Testis (tissue), 3 donors: ENCODE measurements around the gene ARHGAP26. TPM values are rescaled to one million over a fixed set of nuclear protein-coding genes. Genes with fewer than 3 reads are reported as not detected.
A peak's percentile ranks its signal among the peaks of the same experiment; 100 is the strongest.

ENCODE experiments used
- DNase-seq: peaks from one replicate; pipeline ENCODE4 v3.0.0-alpha.2; 2019
- H3K27ac ChIP-seq, 2 donors: fragments of 200-600 bp; sonication (generic); one replicate each; pipeline ENCODE4 v1.5.1; 2019
- H3K27me3 ChIP-seq: fragments of 200-600 bp; sonication (generic); one replicate; pipeline ENCODE4 v1.5.1; 2019
- H3K36me3 ChIP-seq: fragments of 200-600 bp; sonication (generic); one replicate; pipeline ENCODE4 v1.5.1; 2017; ENCODE audit warnings: low read depth; ENCODE audit errors: missing control alignments
- H3K4me1 ChIP-seq: fragments of 200-600 bp; sonication (generic); one replicate; pipeline ENCODE4 v1.5.1; 2019
- H3K4me3 ChIP-seq, 2 donors: fragments of 200-600 bp; sonication (generic); one replicate each; pipeline ENCODE4 v1.5.1; 2017 to 2019
- H3K9me3 ChIP-seq: fragments of 200-600 bp; sonication (generic); one replicate; pipeline ENCODE4 v1.5.1; 2017
- POLR2A ChIP-seq: fragments of 450-650 bp; IDR thresholded peaks from one replicate; pipeline ENCODE4 v1.6.1; 2017; ENCODE audit warnings: antibody characterized with exemption, mild to moderate bottlenecking, moderate library complexity
- WGBS, 2 donors: methylation state at CpG; one replicate each; pipeline ENCODE4 v1.1.5; 2018; 5-methylcytosine and 5-hydroxymethylcytosine counted together
- intact Hi-C: fragments of 100-400 bp; cut with DNase I; formaldehyde crosslinking; loops from one replicate; pipeline ENCODE4 v1.15.1; 2023; ENCODE audit warnings: low total_unique reads
- polyA plus RNA-seq: library from polyadenylated mRNA; stranded (reverse); fragments of 350-450 nt; fragmentation: Illumina TruSeq; extraction: RNeasy Lipid Tissue Mini Kit (QIAGEN cat#74804); gene quantifications from one replicate; pipeline ENCODE4 v1.2.3, GENCODE V29; 2014; ENCODE audit warnings: low read depth, low replicate concordance; ENCODE audit not compliant: insufficient read depth
- total RNA-seq, 2 donors: library from RNA; depleted of rRNA; stranded (reverse); fragments of >200 nt; gene quantifications; one replicate each; pipeline ENCODE4 v1.2.3, GENCODE V29; 2016
- TF ChIP-seq, protein P1 (sequence below), 3 experiments: fragments of 450-650 bp in 2 of 3; fragments of 200-600 bp in 1 of 3; sonication (generic) in 1 of 3; IDR thresholded peaks; one replicate each; pipeline ENCODE4 v1.5.1; 2016 to 2019; ENCODE audit warnings: antibody characterized with exemption in 3 of 3, mild to moderate bottlenecking in 2 of 3, moderate library complexity in 1 of 3

The ARHGAP26 gene
- total and polyA plus RNA-seq, 3 donors from 2014 or later, result 33.8 to 98.7 (median 95.7) TPM

DNA sequence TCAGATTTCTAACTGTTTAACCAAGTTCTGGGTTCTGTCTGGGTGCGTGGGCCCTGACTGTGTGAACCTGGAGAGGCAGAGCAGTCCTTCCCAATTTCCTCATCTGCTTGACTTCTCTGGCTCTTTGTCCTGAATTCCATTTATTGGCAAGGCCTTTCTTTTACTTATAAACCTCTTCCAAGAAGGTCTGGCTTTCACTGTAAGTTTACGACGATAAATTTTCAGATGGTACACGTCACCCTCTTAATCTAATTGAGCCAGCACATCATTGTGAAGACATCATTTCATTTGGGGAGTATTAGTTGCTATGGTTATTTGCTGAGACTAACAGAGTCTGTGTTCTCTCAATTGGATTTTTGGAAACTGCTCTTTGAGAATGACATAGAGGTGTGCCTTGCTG, 92.4 kb downstream of the ARHGAP26 start:
- WGBS, 2 donors, result 68 to 80% methylated on average over 4 of the region's 4 CpGs
- H3K27ac ChIP-seq, result no peak overlapping the region
- no peak overlapping the region for H3K4me3 ChIP-seq
- H3K27me3 ChIP-seq, result no peaks in the 10 kb centered on the region
- H3K36me3 ChIP-seq, result no peaks in the 10 kb centered on the region
- peaks cover 30% of the 10 kb centered on the region for H3K4me1 ChIP-seq
- intact Hi-C loops, result no loop called here
- DNase-seq, result no peak
- TF ChIP-seq, protein P1, sequence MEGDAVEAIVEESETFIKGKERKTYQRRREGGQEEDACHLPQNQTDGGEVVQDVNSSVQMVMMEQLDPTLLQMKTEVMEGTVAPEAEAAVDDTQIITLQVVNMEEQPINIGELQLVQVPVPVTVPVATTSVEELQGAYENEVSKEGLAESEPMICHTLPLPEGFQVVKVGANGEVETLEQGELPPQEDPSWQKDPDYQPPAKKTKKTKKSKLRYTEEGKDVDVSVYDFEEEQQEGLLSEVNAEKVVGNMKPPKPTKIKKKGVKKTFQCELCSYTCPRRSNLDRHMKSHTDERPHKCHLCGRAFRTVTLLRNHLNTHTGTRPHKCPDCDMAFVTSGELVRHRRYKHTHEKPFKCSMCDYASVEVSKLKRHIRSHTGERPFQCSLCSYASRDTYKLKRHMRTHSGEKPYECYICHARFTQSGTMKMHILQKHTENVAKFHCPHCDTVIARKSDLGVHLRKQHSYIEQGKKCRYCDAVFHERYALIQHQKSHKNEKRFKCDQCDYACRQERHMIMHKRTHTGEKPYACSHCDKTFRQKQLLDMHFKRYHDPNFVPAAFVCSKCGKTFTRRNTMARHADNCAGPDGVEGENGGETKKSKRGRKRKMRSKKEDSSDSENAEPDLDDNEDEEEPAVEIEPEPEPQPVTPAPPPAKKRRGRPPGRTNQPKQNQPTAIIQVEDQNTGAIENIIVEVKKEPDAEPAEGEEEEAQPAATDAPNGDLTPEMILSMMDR (IDR thresholded peaks at IDR 0.05), result no peak
- TF ChIP-seq POLR2A, result no peak
- H3K9me3 ChIP-seq, result no peaks in the 10 kb centered on the region

- Histone ChIP-seq H3K4me3 (no peak overlapping the region), H3K9me3 (no peaks in the 10 kb centered on the region), H3K27me3 (no peaks in the 10 kb centered on the region), H3K36me3 (no peaks in the 10 kb centered on the region), H3K4me1 (peaks cover 31% of the 10 kb centered on the region), H3K27ac (peak overlapping the region; percentile 10 to 63)
- intact Hi-C loops, result no loop called here
- TF ChIP-seq POLR2A, result no peak
- TF ChIP-seq, protein P1 (IDR thresholded peaks at IDR 0.05), result no peak
- WGBS, 2 donors, result 74 to 77% methylated on average over 5 of the region's 5 CpGs
- DNase-seq, result no peak
Observed at GRCh38 chr5:142863856-142864255, 93.7 kb downstream of the ARHGAP26 start.

DNA sequence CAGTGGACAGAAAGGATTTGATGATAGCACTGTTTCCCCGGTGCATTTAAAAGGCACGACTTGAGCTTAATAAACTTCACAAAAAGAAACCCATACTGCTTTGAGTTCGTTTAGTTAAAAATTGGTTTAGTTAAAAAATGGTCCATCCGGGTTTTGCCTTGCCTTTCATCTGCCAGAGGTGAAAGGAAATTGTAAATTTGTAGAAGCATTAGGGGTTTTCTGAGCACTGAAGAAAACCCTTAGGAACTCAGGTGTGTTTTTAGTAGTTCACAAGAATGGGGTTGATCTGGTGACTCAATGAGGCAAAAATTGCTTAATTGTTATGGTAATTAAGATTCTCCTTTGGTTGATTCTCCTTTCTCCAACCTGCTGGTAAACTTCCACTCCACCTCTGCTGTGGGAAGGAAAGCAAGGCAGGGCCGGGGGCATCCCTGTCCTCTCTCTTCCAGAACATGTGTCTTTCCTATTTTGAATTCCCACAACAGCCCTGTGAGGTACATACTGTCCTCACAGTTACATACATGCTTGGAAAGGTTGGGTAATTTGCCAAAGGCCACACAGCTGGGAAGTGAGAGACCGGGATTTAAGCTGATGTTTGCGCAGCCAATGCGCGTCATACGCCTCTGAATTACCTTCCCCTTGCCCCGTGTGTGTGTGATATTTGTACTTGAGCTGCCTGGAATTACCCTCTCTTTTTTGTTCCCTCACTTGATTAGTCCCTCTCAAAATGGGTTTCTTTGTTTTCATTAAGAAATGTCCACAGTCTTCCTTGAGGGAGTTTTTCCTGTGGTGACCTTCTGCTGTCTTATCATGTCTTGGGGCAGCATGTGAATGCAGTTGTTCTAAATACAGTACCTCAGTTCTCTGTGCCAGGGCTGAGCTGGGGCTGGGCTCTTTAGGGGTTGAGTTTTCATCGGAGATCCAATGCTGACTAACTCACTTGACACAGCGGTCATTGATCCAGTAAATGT, 94.4 kb downstream of the ARHGAP26 start:
- Histone ChIP-seq H3K4me1 (peaks cover 34% of the 10 kb centered on the region), H3K9me3 (no peaks in the 10 kb centered on the region), H3K36me3 (no peaks in the 10 kb centered on the region), H3K4me3 (no peak overlapping the region), H3K27ac (peak overlapping the region; percentile 57 to 63), H3K27me3 (no peaks in the 10 kb centered on the region)
- DNase-seq, result peak; percentile 70
- no peak for TF ChIP-seq POLR2A
- TF ChIP-seq, protein P1 (IDR thresholded peaks at IDR 0.05), result no peak
- intact Hi-C loops, result no loop called here
- 66 to 76% methylated on average over 13 of the region's 13 CpGs for WGBS, 2 donors

DNA sequence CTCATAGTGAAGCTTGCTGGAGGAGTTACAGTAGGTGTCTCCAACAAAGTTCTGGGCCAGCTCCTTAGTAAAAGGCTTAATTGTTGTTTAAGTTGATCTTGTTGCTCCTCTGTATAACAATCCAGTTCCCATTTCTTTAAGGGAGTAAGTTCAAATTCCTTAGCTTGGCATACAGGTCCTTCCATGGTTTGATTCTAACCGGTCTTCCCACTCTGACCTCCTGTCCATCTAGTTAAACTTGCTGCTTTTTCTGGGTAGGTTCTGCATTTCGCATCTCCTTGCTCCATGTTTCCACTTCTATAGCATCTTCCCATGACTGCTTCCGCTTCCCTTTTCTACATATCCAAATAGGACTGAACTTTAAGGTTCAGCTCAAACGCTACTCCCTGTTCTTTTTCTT, 95.5 kb downstream of the ARHGAP26 start:
- intact Hi-C loops, result no loop called here
- 90 to 94% methylated on average over 4 of the region's 4 CpGs for WGBS, 2 donors
- peaks cover 44% of the 10 kb centered on the region for H3K4me1 ChIP-seq
- peak overlapping the region in 1 of 2 donors; percentile 16 for H3K27ac ChIP-seq
- H3K36me3 ChIP-seq, result no peaks in the 10 kb centered on the region
- TF ChIP-seq, protein P1 (IDR thresholded peaks at IDR 0.05), result no peak
- no peak for TF ChIP-seq POLR2A
- DNase-seq, result no peak
- no peak overlapping the region for H3K4me3 ChIP-seq
- H3K27me3 ChIP-seq, result no peaks in the 10 kb centered on the region
- H3K9me3 ChIP-seq, result no peaks in the 10 kb centered on the region
